HepG2 (cell line): ENCODE data around the gene RRBP1.

Experiments
- EP300 ChIP-seq, 3 experiments: sonication (generic) in 1 of 3; formaldehyde crosslinking in 1 of 3; IDR thresholded peaks; 2 replicates each; pipeline versions ENCODE4 v1.5.1 to v1.6.1; 2011 to 2020; ENCODE audit warnings: low read depth in 2 of 3, low read length in 2 of 3, borderline replicate concordance in 1 of 3, improper control_type of control experiment in 1 of 3, mild to moderate bottlenecking in 1 of 3, missing genetic modification reagents in 1 of 3, moderate library complexity in 1 of 3
- ISX ChIP-seq: sonication (generic); formaldehyde crosslinking; conservative IDR thresholded peaks from 2 replicates; pipeline ENCODE4 v1.5.0; 2020; ENCODE audit warnings: missing genetic modification reagents
- JUNB ChIP-seq: sonication (generic); formaldehyde crosslinking; IDR thresholded peaks from 2 replicates; pipeline ENCODE4 v1.8.0; 2022; ENCODE audit warnings: missing genetic modification reagents, mild to moderate bottlenecking, borderline replicate concordance
- KDM5A ChIP-seq: fragments of 200-600 bp; sonication (generic); IDR thresholded peaks from 2 replicates; pipeline ENCODE4 v1.7.0; 2018; ENCODE audit warnings: antibody characterized with exemption, mild to moderate bottlenecking, low read length, borderline replicate concordance
- PHF5A ChIP-seq: IDR thresholded peaks from one replicate; pipeline ENCODE4 v1.6.1; 2018; ENCODE audit warnings: low read depth, missing genetic modification reagents; ENCODE audit not compliant: unreplicated experiment
- THAP7 ChIP-seq: sonication (generic); formaldehyde crosslinking; IDR thresholded peaks from 2 replicates; pipeline ENCODE4 v1.8.1; 2023; ENCODE audit warnings: mild to moderate bottlenecking, missing genetic modification reagents
- TOPORS ChIP-seq: sonication (generic); formaldehyde crosslinking; IDR thresholded peaks from 2 replicates; pipeline ENCODE4 v1.8.0; 2023; ENCODE audit warnings: mild to moderate bottlenecking, missing genetic modification reagents
- ZFX ChIP-seq: sonication (generic); formaldehyde crosslinking; IDR thresholded peaks from 2 replicates; pipeline ENCODE4 v1.4.0; 2020; ENCODE audit warnings: mild to moderate bottlenecking, low read depth, missing genetic modification reagents, moderate library complexity

GRCh38 chr20:17676942-17677341 lies 5.1 kb downstream of the RRBP1 start:
- TF ChIP-seq TOPORS (no peak), EP300 (IDR thresholded peaks at IDR 0.05; ENCODE audit: low read depth in 2 of 2, low read length in 2 of 2) (no peak), EP300 (CRISPR knock-in tag; IDR thresholded peaks at IDR 0.05; ENCODE audit: borderline replicate concordance) (no peak), JUNB (CRISPR knock-in tag) (no peak), KDM5A (no peak), ISX (CRISPR knock-in tag) (no peak), THAP7 (CRISPR knock-in tag) (no peak), ZFX (CRISPR knock-in tag) (no peak), PHF5A (no peak)
